Neuronal stem cell (in vitro differentiated cells): Measurements from ENCODE around the gene ROBO1.
A peak's percentile ranks its signal among the peaks of the same experiment; 100 is the strongest.

Experiments used
- DNase-seq: peaks from one replicate; pipeline ENCODE4 v3.0.0-alpha.2; 2013; ENCODE audit warnings: low spot score
- H2AFZ ChIP-seq: one replicate; pipeline ENCODE4 v1.6.1; 2013; ENCODE audit warnings: mild to moderate bottlenecking, low read length, inconsistent platforms
- H2AK5ac ChIP-seq: 2 replicates; pipeline ENCODE4 v1.6.1; 2013; ENCODE audit warnings: low read depth, mild to moderate bottlenecking, inconsistent platforms, low read length, moderate library complexity, mixed read lengths
- H2BK120ac ChIP-seq: 2 replicates; pipeline ENCODE4 v1.6.1; 2013; ENCODE audit warnings: low read depth, mild to moderate bottlenecking, inconsistent platforms, low read length, moderate library complexity, mixed read lengths
- H2BK12ac ChIP-seq: one replicate; pipeline ENCODE4 v1.6.1; 2013; ENCODE audit warnings: low read length, inconsistent platforms
- H2BK15ac ChIP-seq: 2 replicates; pipeline ENCODE4 v1.6.1; 2013; ENCODE audit warnings: mild to moderate bottlenecking, low read length, inconsistent platforms, mixed read lengths
- H2BK5ac ChIP-seq: one replicate; pipeline ENCODE4 v1.6.1; 2013; ENCODE audit warnings: inconsistent platforms, mild to moderate bottlenecking, low read length, moderate library complexity
- H3K14ac ChIP-seq: one replicate; pipeline ENCODE4 v1.6.1; 2013; ENCODE audit warnings: low read length, inconsistent platforms
- H3K18ac ChIP-seq: 2 replicates; pipeline ENCODE4 v1.6.1; 2013; ENCODE audit warnings: low read length, inconsistent platforms
- H3K23ac ChIP-seq: 2 replicates; pipeline ENCODE4 v1.6.1; 2013; ENCODE audit warnings: low read depth, mild to moderate bottlenecking, mixed read lengths, low read length, inconsistent platforms; ENCODE audit not compliant: poor library complexity
- H3K27ac ChIP-seq: replicated peaks from 3 replicates; pipeline ENCODE4 v1.5.1; 2013; ENCODE audit warnings: low read length, inconsistent platforms
- H3K27me3 ChIP-seq, 3 experiments: 2 replicates each; pipeline ENCODE4 v1.6.1; 2013; ENCODE audit warnings: low read length in 3 of 3, mild to moderate bottlenecking in 2 of 3, inconsistent platforms in 1 of 3, low read depth in 1 of 3, mixed read lengths in 1 of 3, moderate library complexity in 1 of 3; ENCODE audit not compliant: control insufficient read depth in 3 of 3, insufficient read depth in 3 of 3
- H3K36me3 ChIP-seq, 2 donors: replicated peaks in 1 of 2; 2 replicates each; pipeline ENCODE4 v1.6.1; 2013; ENCODE audit warnings: low read length in 2 of 2; ENCODE audit not compliant: control insufficient read depth in 2 of 2, insufficient read depth in 2 of 2
- H3K4ac ChIP-seq: 2 replicates; pipeline ENCODE4 v1.6.1; 2013; ENCODE audit warnings: inconsistent platforms, mild to moderate bottlenecking, low read length, moderate library complexity
- H3K4me1 ChIP-seq, 2 donors: 1 replicate in 1 of 2; 2 replicates in 1 of 2; pipeline ENCODE4 v1.6.1; 2013; ENCODE audit warnings: low read length in 2 of 2, low read depth in 1 of 2; ENCODE audit not compliant: control insufficient read depth in 2 of 2, insufficient read depth in 1 of 2
- H3K4me2 ChIP-seq: one replicate; pipeline ENCODE4 v1.6.1; 2013; ENCODE audit warnings: mild to moderate bottlenecking, low read length, inconsistent platforms; ENCODE audit not compliant: insufficient read depth, poor library complexity, severe bottlenecking
- H3K4me3 ChIP-seq, 2 donors: 2 replicates each; pipeline ENCODE4 v1.5.1; 2013; ENCODE audit warnings: low read length in 2 of 2, mild to moderate bottlenecking in 2 of 2, inconsistent platforms in 1 of 2, moderate library complexity in 1 of 2
- H3K79me1 ChIP-seq: one replicate; pipeline ENCODE4 v1.6.1; 2013; ENCODE audit warnings: low read depth, mild to moderate bottlenecking, inconsistent platforms, low read length, moderate library complexity
- H3K9ac ChIP-seq: one replicate; pipeline ENCODE4 v1.6.1; 2013; ENCODE audit warnings: mild to moderate bottlenecking, low read depth, low read length, inconsistent platforms; ENCODE audit not compliant: poor library complexity
- H3K9me3 ChIP-seq, 2 donors: replicated peaks in 1 of 2; 2 replicates each; pipeline versions ENCODE3 to v1.6.1; 2013; ENCODE audit warnings: low read length in 2 of 2, mild to moderate bottlenecking in 2 of 2, inconsistent platforms in 1 of 2, low read depth in 1 of 2, mixed read lengths in 1 of 2, moderate library complexity in 1 of 2; ENCODE audit not compliant: control insufficient read depth in 2 of 2, insufficient read depth in 1 of 2
- H4K8ac ChIP-seq: one replicate; pipeline ENCODE4 v1.6.1; 2013; ENCODE audit warnings: low read depth, mild to moderate bottlenecking, inconsistent platforms, low read length, moderate library complexity
- H4K91ac ChIP-seq: one replicate; pipeline ENCODE4 v1.6.1; 2013; ENCODE audit warnings: low read length, low read depth, mild to moderate bottlenecking, inconsistent platforms; ENCODE audit not compliant: poor library complexity
- WGBS, 2 donors: extraction: QIAGEN DNeasy Blood & Tissue Kit; methylation state at CpG; one replicate each; pipeline ENCODE4 v1.1.7; 2013; ENCODE audit warnings: missing lambda C conversion rate in 2 of 2, mixed read lengths in 1 of 2; ENCODE audit not compliant: insufficient read length in 2 of 2, insufficient replicate concordance in 1 of 2; ENCODE audit errors: extremely low coverage in 2 of 2; 5-methylcytosine and 5-hydroxymethylcytosine counted together

Gene ROBO1

GRCh38 chr3:79773291-79773690 lies 5.5 kb upstream of the ROBO1 start:
- Histone ChIP-seq H2BK15ac (no peak overlapping the region), H2BK5ac (no peak overlapping the region), H3K36me3 (no peaks in the 10 kb centered on the region), H3K9ac (no peak overlapping the region), H2BK12ac (no peak overlapping the region), H4K91ac (no peak overlapping the region), H3K27ac (no peak overlapping the region), H3K4ac (no peak overlapping the region), H3K27me3 (peaks cover 0 to 7% (median 0%) of the 10 kb centered on the region in 3 experiments), H3K14ac (no peak overlapping the region), H3K23ac (no peak overlapping the region), H4K8ac (no peak overlapping the region), H3K9me3 (no peaks in the 10 kb centered on the region), H2AFZ (no peak overlapping the region), H3K4me1 (no peaks in the 10 kb centered on the region), H2AK5ac (no peak overlapping the region), H3K18ac (no peak overlapping the region), H3K79me1 (no peaks in the 10 kb centered on the region), H3K4me3 (no peak overlapping the region), H2BK120ac (no peak overlapping the region), H3K4me2 (no peak overlapping the region)
- no peak for DNase-seq
- WGBS, 2 donors = no CpG with 5 or more reads among the region's 5 CpGs

GRCh38 chr3:79769229-79769628 lies 1.4 kb upstream of the ROBO1 start:
- no peak overlapping the region for H3K4me3 ChIP-seq
- no peaks in the 10 kb centered on the region for H3K9me3 ChIP-seq
- no peak overlapping the region for H3K14ac ChIP-seq
- no peak overlapping the region for H4K91ac ChIP-seq
- no peak overlapping the region for H2AFZ ChIP-seq
- peaks cover 3 to 41% (median 20%) of the 10 kb centered on the region in 3 experiments for H3K27me3 ChIP-seq
- H3K4me2 ChIP-seq = no peak overlapping the region
- H2BK15ac ChIP-seq = no peak overlapping the region
- no peak overlapping the region for H2AK5ac ChIP-seq
- WGBS, 2 donors = no CpG with 5 or more reads among the region's 3 CpGs
- H3K4me1 ChIP-seq = peaks cover 3 to 12% of the 10 kb centered on the region in 2 donors
- no peak overlapping the region for H2BK12ac ChIP-seq
- H3K79me1 ChIP-seq = no peaks in the 10 kb centered on the region
- no peak overlapping the region for H2BK120ac ChIP-seq
- no peak overlapping the region for H3K9ac ChIP-seq
- no peak overlapping the region for H3K4ac ChIP-seq
- H3K18ac ChIP-seq = no peak overlapping the region
- DNase-seq = no peak
- no peaks in the 10 kb centered on the region for H3K36me3 ChIP-seq
- H3K27ac ChIP-seq = no peak overlapping the region
- H2BK5ac ChIP-seq = no peak overlapping the region
- H3K23ac ChIP-seq = no peak overlapping the region
- H4K8ac ChIP-seq = no peak overlapping the region

GRCh38 chr3:79767194-79767904 lies 449 bp downstream of the ROBO1 start:
- Histone ChIP-seq H2AK5ac (no peak overlapping the region), H3K18ac (peak overlapping the region; percentile 44), H2AFZ (peak overlapping the region; percentile 83), H2BK12ac (no peak overlapping the region), H2BK120ac (no peak overlapping the region), H3K4me2 (peak overlapping the region; percentile 94), H4K8ac (no peak overlapping the region), H4K91ac (no peak overlapping the region), H3K4ac (no peak overlapping the region), H2BK15ac (no peak overlapping the region), H3K27me3 (peaks cover 3 to 52% (median 20%) of the 10 kb centered on the region in 3 experiments), H3K4me1 (peaks cover 3 to 12% of the 10 kb centered on the region in 2 donors), H3K27ac (no peak overlapping the region), H3K9me3 (no peaks in the 10 kb centered on the region), H3K9ac (no peak overlapping the region), H3K79me1 (no peaks in the 10 kb centered on the region), H3K36me3 (no peaks in the 10 kb centered on the region), H3K23ac (no peak overlapping the region), H3K14ac (no peak overlapping the region), H2BK5ac (no peak overlapping the region), H3K4me3 (peak overlapping the region; percentile 38 to 79)
- DNase-seq = peak; percentile 48
- no CpG with 5 or more reads among the region's 26 CpGs for WGBS, 2 donors

GRCh38 chr3:79766496-79767193 lies 1.2 kb downstream of the ROBO1 start:
- Histone ChIP-seq H2AK5ac (no peak overlapping the region), H3K27me3 (peaks cover 3 to 53% (median 20%) of the 10 kb centered on the region in 3 experiments), H3K4me1 (peaks cover 3 to 12% of the 10 kb centered on the region in 2 donors), H2BK15ac (no peak overlapping the region), H3K79me1 (no peaks in the 10 kb centered on the region), H3K27ac (no peak overlapping the region), H2BK120ac (no peak overlapping the region), H3K18ac (peak overlapping the region; percentile 72), H4K91ac (no peak overlapping the region), H3K36me3 (no peaks in the 10 kb centered on the region), H3K23ac (no peak overlapping the region), H2BK5ac (no peak overlapping the region), H3K4ac (no peak overlapping the region), H2AFZ (peak overlapping the region; percentile 83), H2BK12ac (no peak overlapping the region), H3K4me3 (peak overlapping the region; percentile 38 to 79), H3K9me3 (no peaks in the 10 kb centered on the region), H3K4me2 (peak overlapping the region; percentile 94), H3K9ac (peak overlapping the region; percentile 74), H4K8ac (no peak overlapping the region), H3K14ac (peak overlapping the region; percentile 1)
- no CpG with 5 or more reads among the region's 42 CpGs for WGBS, 2 donors
- no peak for DNase-seq
